Activated CD8-positive, alpha-beta memory T cell treated with anti-CD3 and anti-CD28 coated beads for 24 hours (primary cell): Measurements from ENCODE around the gene TTC39B.
"Not testable (repeated sequence)": the region's sequence is repeated elsewhere in the genome, so short reads cannot be mapped to it uniquely, and the experiment has no call there.

ENCODE experiments used
- DNase-seq: peaks from one replicate; pipeline ENCODE4 v3.0.0-alpha.2; 2020

The TTC39B gene

DNA sequence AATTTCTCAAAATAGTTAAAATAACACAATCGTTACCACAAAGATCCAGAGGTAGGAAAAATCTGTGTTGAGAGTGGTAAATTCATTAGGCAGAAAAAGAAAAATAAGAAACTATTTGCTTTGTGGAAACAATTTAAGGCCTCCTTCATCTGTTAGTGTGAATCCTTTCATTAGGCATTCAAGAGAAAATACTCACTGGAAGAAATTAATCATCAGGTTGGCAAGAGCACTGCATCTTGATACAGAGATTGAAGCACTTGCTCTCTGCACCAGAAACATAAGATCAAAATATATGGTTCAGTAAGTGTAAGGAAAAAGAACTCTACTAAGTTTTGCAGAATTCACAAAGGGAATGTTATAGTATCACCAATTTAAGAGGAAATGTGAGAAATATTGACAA, 44.4 kb downstream of the TTC39B start:
- DNase-seq, result no peak

DNA sequence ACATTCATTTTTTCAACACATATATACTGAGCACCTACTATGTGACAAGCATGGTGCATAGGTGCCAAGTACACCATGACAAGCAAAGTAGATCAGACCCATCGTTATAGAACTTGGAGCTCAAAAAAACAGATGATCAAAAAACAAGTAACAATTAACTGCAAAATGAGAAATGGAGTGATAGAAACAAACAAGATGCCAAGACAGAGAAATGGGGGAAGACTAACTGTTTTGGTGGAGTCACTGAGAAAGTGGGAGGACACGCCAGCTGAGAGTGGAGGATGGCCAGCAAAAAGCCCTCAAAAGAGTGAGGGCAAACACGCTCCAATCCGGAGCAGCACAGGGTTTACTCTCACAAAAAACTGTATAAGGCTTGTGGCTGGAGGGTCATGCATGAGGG, 50.6 kb downstream of the TTC39B start:
- DNase-seq, result no peak

DNA sequence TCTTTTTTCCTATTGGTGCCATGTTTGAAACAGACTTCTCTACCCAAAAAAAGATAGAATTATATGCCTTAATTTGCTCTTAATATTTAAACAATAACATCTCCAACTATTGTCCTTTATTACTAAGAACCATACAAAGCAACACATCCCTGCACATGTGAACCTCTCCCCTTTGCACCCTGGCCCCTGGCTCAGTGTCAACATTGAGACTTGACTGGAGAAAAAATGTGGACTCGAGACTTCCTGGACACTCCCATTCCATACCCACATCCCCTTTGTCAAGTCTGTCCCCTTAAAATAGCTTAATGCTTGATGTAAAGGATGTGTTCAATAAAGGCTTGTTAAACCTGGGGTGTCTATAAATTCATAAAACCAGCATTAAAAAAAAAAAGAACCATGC, 53.2 kb downstream of the TTC39B start:
- DNase-seq, result no peak

DNA sequence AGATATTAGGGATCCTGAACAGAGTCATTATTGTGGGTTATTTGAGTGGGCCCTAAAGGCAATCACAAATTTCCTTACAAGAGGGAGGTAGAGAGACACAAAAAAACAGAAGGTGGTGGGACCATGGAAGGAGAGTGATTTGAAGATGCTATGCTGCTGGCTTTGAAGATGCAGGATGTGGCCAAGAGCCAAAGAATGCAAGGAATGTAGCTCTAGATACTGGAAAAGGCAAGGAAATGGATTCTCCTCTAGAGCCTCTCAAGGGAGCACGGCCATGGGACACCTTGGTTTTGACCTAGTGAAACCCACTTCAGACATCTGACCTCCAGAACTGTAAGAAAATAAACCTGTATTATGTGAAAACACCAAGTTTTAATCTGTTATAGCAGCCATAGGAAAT, 53.8 kb downstream of the TTC39B start:
- DNase-seq, result no peak

DNA sequence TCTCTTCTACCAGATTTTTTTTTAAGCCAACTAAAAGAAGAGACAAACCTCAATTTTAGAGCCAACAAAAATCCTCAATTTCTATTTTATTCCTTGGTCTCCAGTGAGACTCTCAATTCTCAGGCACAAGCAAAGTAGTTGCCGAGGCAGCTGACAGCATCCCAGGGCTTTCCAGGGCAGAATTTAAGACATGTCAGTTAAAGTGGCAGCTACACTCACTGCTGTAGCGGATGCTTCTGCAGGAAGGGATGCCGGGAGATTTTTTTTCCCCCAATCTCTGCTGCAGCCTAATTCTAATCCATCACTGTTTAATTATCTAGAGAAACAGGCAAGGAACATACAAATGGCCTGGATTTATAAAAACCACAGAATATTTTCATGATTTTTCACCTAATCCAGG, 57.0 kb downstream of the TTC39B start:
- DNase-seq, result no peak

DNA sequence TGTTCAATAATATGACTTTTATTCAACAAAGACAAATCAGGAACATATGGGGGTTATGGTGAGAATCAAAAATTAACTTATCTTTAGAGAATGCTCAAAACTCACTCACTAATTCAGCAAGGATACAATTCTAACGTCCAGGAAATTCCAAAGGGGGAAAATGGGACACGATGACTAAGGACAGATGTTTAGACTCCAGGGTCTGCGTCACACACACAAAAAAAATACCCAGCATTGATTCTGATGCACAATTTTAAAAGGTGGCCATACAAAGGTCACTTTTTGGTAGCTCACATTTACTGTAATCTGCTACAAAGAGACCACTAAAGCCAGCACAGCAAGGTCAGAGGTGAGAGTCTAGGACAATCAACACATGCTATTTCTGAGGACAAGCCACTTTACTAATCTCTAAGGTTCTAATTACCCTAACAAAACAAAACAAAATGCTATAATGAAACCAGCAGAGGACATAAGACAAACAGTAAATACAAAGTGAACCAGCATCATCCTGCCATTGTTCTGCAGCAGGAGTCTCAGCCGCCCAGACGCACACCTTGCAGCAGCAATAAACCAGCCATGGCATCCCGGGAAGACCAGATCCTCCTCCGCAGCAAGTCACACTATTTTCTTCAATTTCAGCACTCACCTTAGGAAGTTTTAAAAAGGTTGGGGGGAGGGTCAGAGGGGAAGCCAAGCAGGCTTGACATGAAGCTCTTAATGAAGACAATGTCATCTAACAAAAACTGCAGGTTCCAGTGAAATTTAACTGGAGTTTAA, 57.8 kb downstream of the TTC39B start:
- no peak for DNase-seq

DNA sequence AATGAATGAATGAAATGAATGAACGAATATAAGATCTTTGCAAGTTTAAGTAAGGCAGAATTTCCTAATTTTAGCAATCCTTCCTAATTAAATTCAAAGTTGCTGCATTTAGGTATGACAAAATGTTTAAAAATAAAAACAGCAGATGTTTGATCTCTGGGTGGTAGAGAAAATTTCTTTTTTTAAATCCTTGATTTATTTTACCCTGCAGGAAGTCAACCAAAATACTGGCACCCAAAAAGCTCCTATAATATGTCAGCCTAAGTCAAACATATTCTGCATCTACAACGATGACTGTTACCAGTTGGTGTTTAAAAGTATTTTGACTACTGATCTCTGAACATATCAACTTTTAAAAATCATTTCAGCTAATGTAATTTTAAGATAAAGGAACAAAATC, 58.4 kb downstream of the TTC39B start:
- no peak for DNase-seq

DNA sequence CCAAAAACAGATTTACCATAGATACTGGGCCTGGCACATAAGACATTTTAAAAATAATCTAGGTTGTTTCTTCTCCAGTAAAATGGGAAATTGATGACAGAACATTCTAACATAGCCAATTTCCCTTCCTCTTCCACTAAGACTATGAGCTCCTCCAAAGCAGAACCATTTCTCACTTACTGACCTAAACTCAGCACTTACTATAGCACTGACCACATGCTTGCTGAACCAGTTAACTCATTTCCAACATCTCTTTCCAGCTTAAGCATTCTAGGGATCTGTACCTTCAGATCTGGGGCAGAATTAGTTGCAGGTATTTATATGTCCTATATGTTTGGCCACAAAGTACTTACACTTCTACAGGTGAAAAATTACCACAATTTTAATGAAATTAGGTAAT, 58.9 kb downstream of the TTC39B start:
- no peak for DNase-seq

DNA sequence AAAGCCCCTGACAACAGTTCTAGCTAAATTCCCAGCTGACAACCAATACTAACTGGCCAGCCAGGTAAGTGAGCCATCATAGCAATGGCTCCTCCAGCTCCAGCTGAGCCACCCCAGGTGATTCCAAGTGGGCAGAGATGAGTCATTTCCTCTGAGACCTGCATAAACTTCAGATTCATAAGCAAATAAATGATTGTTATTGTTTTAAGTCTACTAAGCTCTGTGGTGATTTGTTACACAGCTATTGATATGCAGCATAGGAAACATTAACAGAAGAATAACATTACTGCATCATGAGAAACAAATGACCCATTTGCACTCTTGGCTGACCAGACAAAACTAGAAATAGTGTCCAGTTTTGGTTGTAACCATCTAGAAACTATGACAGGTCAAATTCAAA, 60.3 kb downstream of the TTC39B start:
- no peak for DNase-seq

DNA sequence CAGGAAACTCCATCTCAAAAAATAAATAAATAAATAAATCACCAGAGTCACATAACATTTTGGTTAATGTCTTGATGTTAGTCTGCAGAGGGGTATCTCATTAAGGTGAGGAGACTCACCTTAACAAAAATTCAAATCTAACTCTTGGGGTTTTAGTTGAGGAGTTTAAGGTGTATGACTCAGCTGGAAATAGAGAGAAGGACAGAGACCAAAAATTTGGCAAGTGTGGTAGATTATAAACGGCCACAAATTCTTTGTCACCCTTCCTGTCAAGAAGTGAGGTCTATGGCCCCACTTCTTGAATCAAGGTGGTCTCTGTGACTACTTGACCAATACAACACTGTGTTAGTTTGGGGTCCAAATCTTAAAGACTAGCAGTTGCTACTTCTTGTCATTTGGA, 60.8 kb downstream of the TTC39B start:
- no peak for DNase-seq

DNA sequence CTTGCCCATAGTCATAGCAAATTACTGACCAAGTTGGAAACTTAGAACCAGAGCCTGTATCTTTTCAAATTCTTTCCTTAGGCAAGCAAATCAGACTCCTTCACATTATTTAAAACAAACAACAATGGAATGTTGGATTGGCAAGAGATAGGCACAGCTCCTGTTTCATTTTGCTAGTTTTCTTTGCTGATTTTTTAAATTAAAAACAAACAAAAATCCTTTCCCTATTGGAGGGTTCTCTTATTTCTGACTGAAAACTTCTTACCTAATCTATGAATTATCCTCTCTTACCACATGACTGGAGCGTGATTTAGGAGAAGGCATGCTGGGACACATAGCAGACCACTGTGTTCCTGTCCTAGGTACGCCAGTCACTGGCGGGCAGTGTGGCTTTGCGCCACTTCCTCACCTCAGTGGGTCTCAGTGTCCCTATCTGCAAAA, 63.0 kb downstream of the TTC39B start:
- no peak for DNase-seq

DNA sequence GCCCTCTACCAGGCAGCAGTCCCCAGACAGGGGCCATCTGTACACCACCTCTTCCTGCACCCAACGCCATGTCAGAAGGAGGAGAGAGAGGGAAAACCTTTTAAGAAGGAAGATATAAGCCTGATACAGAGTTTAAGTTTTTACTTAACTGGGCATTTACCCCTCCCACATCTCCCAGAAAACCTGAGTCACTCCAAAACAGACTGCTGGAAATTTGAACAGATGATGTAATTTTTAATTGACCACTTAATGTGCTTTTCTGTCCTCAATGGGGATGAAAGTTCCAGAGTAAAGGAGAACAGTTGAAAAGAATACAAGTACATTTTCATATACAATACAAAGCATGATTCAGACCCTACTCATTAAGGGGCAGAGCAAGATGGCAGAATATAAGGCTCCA, 63.9 kb downstream of the TTC39B start:
- DNase-seq, result no peak

DNA sequence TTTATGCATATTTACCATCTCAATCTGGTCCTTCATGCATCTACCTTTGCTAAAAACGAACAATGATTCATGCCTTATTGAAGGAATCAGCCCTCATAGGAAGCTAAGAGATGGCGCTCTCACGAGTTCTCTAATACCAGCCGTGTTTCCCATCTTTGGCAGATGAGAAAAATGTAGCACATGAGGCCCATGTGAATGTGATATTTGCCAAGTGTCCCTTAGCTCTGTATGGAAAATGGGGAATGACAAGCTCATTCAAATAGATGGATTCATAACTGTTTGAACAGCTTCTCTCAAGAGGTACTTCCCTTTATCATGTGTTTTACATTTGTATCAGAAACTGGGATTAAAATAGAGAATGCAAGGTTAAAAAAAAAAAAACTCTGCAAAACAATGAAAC, 66.1 kb downstream of the TTC39B start:
- DNase-seq, result no peak

DNA sequence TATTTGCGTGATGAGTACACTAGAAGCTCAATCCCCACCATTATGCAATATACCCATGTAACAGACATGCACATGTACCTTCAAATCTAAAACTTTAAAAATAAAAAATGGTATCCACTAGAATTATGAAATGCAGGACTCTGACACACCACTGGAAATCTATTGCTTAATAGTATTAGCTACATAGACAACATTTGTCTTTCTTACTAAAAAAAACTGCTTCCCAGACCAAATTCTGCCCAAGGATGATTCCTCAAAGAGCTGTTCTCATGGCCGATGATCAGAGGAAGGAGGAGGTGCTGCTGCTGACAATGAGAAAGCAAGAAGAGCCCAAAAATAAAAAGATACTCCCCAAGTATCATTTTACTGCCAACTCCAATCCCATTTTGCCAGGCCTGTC, 67.2 kb downstream of the TTC39B start:
- DNase-seq, result no peak

DNA sequence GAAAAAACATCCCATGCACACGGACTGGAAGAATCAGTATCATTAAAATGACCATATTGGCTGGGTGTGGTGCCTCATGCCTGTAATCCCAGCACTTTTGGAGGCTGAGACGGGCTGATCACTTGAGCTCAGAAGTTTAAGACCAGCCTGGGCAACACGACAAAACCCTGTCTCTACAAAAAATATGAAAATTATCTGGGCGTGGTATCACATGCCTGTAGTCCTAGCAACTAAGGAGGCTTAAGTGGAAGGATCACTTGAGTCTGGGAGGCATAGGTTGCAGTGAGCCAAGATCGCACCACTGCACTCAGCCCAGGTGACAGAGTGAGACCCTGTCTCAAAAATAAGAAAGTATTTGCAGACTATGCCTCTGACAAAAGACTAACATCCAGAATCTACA, 68.4 kb downstream of the TTC39B start:
- no peak for DNase-seq

DNA sequence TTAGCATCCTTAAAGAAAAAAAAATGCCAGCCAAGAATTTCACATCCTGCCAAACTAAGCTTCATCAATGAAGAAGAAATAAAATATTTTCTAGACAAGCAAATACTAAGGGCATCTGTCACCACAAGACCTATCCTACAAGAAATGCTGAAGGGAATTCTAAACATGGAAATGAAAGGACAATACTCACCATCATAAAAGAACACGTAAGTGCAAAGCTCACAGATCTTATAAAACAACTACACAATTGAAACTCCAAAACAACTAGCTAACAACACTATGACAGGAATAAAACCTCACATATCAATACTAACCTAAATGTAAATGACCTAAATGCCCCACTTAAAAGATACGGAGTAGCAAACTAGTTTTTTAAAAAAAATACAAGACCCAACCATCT, 71.4 kb downstream of the TTC39B start:
- no peak for DNase-seq

DNA sequence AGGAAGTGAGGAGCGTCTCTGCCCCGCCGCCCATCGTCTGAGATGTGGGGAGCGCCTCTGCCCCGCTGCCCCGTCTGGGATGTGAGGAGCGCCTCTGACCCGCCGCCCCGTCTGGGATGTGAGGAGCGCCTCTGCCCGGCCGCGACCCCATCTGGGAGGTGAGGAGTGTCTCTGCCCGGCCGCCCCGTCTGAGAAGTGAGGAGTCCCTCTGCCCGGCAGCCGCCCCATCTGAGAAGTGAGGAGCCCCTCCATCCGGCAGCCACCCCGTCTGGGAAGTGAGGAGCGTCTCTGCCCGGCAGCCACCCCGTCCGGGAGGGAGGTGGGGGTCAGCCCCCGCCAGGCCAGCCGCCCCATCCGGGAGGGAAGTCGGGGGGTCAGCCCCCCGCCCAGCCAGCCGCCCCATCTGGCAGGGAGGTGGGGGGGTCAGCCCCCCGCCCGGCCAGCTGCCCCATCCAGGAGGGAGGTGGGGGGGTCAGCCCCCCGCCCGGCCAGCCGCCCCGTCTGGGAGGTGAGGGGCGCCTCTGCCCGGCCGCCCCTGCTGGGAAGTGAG, 73.0 kb downstream of the TTC39B start:
- DNase-seq, result not testable (repeated sequence)

DNA sequence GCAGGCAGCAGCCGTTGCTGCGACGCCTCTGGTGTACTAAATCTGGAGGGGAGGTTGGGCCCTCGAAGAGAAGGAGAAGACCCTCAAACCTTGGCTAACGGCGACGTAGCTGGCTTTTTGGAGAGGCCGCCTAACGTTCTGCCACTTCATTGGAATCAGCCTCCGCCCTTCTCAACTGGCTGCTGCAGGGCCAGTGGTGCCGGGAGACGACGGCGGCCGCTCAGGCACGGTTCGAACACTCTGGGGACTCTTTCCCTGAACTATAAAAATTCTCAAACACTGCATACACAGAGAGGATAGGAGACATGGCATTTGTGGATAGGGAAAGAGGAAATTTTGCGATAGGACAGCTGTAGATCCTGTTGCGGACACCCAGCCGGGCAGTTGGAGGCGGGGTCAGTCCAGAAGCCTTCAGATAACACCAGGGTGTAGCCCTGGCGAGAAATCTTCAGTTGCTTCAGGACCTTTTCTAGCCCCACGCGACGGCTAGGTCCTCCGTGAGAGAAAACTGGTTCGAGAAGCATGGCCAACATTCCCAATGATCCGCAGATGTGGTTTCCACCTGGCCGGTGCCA, 74.2 kb downstream of the TTC39B start:
- not testable (repeated sequence) for DNase-seq

DNA sequence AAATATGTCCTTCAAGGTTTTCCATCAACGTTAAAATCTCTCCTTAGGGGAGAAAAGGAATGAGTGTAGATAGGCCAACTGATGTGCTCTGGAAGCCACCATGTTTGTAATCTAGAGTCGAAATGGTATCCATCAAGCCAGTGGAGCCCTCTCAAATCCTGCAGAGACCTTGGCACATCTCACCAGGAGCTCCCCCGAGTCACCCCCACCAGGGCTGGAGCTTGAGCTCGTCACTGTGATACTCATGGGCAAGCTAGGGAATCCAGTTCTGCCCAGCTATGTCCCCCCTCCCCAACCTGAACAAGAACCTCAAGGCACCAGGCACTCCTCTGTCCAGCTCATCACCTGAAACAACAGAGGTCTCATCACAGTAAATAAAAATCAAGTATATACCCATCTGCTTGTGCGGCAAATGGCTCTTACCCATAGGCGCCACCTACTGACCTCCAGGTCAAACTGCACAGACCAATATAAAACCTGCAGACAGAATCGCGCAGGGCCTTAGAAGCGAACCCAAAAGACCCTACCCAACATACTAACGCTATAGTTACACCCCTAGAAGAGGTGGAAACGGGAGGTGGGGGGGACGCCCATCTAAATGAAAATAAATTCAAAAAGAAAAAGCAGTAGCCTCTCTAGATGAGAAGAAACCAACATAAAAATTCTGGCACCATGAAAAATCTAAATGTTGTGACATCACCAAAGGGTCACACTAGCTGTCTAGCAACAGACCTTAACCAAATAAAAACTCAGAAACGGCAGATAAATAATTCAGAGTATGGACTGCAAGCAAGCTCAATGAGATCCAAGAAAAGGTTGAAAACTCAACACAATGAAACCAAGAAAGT, 75.0 kb downstream of the TTC39B start:
- no peak for DNase-seq

DNA sequence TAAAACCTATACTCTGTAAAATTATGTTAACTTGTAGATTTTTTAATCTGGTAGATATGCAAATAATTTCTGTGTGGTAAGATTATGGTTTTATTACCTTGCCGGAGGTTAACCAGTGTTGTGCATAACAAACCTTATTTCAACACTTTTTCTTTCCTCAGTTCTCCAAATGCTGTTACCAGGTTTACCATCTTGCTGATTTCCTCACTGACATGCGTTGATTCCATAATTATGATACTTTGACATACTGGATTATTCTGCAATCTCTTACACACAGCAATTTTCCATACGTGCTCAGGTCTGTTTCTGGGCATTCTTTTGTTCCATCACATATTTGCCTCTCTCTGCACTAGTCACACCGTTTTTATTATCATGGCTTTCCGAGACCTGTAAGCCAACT, 77.6 kb downstream of the TTC39B start:
- DNase-seq, result no peak

DNA sequence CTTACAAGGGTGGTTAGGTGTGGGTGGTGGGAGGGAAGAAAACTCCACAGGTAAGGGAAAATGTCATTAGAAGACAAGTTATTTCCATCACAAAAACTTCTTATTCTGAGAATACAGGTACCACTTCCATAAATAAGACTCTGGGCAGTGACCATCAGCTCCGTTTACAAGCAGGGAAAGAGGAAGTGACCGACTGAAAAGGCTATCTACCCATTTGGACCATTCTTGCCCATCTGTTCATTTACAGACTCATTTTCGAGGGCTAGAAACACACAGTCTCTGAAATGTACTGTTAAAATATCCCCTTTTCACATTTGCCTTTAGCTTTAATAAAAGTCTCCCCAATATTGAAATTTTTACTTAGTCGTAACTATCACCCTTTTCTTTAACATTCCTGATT, 79.5 kb downstream of the TTC39B start:
- no peak for DNase-seq

DNA sequence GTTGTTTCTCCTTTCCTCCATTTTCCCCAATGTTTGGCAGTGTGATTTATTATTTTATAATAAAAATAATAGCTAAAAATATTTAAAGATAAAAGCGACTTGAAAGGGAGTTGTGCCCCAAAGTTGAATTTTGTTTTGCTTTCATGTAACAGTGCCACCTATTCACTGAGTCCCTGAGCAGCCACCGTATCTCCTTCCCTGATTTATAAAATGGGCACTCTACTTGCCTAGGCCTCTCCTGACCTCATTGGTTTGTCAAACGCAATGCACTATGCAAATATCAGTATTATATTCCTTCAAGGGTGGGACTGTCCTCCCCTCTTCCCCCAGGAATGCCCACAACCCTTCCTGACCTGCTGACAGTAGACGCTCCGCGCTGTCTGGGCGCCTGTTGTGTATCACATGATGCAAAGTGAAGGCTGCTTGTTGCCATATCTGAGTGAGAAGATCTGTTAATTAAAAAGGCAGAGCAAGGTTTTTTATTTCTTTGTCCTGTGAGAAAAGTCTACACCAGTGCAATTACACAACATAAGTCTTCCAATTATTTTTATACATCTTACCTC, 81.4 kb downstream of the TTC39B start:
- no peak for DNase-seq

DNA sequence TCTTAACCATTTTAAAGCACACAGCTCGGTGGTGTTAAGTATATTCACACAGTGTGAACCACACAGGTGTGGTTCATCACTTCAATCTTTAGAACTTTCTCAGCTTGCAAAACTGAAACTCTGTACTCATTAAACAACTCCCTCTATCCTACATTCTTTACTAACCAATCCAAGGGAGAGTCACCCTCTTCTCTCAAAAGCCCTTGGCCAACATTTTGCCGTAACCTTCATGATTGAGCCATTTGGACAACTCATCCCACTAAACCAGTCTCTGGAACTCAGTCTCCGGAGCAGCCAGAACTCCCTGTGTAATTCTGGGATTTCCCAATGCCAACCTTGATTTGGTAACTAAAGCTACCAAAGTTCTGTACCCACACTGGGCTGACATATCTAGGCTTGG, 84.7 kb downstream of the TTC39B start:
- no peak for DNase-seq
